HG03342 (cell line): Measurements from ENCODE around the gene ABHD5.
"Not testable (repeated sequence)": the region's sequence is repeated elsewhere in the genome, so short reads cannot be mapped to it uniquely, and the experiment has no call there.

ENCODE experiments used
- ATAC-seq: cut with Tn5 transposase; IDR thresholded peaks from one replicate; pipeline ENCODE4 v1.9.1; 2021; ENCODE audit warnings: mild to moderate bottlenecking, moderate library complexity; ENCODE audit not compliant: unreplicated experiment

ABHD5 gene

DNA sequence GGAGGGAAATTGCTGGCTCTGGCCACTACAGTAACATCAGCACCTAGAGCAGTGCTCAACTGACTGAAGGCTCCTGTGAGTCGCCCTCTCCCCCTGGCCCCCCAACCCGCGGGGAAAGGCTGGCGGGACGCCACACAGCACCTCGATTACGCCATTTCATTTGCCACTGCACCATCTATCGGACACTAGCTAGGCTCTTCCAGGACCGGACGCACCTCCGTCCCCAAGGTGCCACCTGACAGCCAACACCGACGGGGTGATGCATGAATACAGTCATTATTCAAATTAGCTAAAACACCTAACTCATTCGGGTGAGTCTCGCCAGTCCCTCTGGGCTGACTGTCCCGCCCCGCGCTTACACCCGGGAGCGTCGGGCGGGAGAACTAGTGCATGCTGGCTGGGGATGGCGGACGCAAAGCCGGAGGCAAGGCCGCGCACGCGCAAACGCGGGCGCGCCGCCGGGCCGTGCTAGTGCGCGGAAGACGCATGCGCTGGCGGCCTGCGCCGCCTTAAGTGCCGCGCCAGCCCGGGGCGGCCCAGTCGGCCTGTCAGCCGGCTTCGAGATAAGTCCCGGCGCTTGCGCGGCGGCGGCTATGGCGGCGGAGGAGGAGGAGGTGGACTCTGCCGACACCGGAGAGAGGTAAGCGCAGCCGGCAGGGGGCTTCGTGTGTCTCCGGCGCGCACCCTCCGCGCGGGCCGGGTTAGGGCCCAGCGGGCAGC lies at the start of gene ABHD5:
Gene ABHD5 (plus strand): TSS at position 539 of the 720 bp plus-strand sequence. CDS start 55 bp downstream, at position 594.
- peak; percentile 84 for ATAC-seq

DNA sequence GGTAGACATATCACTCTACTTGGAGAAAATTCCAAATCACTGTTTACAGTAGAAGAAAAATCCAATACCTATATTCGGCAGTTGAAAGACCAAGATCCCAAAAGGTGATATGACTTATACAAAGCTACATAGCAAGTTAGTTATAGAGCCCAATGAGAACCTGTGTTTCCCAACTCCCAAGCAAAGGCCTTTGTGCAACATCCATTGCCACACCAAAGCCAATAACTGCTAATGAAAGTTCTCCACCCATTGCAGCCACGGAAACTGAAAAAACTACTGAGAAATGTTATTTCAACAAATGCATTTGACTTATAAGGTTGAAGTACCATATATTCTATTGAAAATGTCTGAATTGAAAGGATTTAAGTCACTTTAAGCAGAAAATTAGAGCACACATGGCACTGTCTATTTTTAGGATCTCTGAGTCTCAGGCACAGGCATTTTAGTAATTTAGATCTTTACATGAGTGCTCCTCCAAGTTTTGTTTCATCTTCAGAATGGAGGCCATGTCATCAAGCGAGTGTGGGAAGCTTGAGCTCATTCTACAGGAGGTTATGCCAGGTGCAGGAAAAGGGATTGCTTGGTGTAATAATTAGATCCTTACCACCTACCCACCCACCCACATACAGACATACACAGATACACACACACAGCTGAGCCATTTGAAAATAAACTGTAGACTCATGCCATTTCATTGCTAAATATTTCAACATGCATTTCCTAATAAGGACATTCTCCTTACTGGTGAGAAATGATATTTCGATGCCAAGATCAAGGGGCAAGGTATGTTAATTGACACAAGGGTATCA lies 49.2 kb upstream of the ABHD5 start:
- no peak for ATAC-seq

DNA sequence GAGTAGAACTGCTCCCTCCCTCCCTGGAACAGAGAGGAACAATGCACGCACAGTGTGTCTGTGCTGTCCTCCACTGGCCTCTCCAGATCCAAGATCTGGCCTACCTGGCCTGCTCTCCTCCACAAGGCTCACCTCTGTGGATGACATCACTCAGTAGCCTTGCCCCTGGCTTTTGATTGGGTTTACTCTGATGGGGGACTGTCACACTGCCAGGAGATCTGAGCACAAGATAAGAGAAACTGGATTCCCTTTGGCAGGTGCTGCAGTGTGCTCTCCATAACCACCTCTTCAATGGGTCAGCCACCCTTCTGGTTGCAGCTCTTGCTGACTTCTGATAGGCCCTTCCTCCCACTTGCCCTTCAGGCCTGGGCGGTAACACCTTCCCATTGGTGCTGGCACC lies 46.3 kb upstream of the ABHD5 start:
- no peak for ATAC-seq

DNA sequence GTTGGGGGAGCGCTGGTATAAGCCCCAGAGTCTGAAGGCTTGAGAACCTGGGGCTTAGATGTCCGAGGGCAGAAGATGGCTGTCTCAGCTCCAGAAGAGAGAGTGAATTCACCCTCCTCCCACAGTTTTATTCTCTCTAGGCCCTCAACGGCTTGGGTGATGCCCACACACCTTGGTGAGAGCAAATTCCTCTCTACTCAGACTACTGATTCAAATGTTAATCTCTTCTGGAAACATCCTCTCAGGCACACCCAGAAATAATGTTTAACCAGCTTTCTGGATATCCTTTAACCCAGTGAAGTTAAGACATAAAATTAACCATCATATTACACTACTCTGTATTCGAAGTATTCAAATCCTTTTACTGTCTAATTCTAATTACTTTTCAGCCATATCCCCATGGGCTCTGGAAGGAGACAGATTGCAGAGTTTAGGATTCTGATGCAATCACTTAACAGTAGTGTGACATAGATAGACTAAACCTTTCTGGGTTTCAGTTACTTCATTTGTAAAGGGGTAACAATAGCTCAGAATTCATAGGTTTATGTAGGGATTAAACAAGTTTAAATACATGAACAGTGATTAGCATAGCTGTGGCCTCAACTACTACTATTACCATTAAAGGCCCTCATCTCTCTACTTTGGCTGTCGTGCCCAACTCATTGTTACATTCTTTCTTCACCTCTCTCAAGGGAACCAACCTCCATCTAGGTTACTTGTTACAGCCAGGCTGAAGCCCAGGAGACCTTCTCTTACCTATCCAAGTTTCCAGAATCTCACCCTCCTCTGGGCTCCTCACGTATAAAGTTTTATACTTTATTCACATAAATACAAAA lies 43.2 kb upstream of the ABHD5 start:
- ATAC-seq = no peak

DNA sequence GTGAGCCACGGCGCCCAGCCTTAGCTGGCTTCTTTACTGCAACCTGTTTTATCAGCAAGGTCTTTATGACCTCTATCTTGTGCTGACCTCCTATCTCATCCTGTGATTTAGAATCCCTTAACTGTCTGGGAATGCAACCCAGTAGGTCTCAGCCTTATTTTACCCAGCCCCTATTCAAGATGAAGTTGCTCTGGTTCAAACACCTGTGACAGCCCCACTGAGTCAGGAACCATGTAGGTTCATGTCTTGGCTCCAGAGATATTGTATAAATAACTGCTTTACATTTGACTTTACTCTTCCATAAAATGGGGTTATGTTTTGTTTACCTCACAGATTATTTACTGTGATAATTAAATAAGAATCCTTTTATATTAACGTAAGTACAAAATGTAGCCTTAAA lies 41.8 kb upstream of the ABHD5 start:
- no peak for ATAC-seq

DNA sequence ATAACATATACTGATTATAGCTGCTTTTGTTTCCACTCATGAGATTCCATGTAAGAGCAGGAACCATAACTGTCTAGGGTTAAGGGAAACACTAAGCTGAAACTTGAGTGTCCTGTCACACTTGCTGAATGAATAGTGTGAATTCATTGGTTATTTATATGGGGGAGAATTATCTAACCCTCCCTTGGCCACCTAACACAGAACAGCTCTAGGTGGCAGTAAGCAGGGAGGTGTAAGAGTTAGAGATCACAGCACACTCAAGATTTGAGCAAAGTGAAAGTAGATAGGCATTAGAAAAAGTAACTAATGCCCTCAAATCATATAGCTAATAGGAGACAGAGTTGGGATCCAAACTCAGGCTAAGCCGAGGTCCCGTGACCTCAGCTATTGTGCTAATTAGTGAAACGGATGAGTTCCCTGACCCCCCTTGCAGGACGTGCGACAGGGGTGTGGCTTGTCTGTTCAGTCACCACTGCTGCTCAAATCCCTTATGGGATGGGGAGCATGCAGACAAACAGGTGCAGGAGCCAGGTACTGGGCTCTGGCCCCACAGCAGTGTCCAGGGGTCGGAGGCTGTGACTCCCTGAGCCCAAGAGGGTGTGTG lies 41.3 kb upstream of the ABHD5 start:
- no peak for ATAC-seq

DNA sequence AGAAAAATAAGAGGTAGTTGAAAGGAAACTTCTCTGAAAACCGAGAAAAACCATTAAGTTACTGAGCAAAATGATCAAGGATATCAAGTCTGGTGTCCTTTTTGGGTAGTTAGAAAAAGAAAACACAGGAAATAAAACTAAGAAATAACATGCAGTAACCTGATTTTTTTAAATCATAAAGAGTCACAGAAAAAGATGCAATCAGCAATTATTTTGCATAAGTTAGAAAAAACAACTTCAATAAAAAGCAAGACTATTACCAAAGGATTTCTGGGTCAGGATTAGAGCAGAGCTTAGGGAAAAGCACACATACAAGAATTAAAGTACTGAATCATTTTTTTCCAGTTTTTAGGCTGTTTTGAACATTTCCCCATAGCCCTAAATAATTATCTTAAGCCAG lies 40.4 kb upstream of the ABHD5 start:
- ATAC-seq = no peak

DNA sequence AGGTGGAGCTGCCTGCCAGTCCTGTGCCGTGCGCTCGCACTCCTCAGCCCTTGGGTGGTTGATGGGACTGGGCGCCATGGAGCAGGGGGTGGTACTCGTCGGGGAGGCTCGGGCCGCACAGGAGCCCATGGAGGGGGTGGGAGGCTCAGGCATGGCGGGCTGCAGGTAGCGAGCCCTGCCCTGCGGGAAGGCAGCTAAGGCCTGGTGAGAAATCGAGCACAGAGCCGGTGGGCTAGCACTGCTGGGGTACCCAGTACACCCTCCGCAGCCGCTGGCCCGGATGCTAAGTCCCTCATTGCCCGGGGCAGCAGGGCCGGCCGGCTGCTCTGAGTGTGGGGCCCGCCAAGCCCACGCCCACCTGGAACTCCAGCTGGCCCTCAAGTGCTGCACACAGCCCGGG lies 34.3 kb upstream of the ABHD5 start:
- not testable (repeated sequence) for ATAC-seq

DNA sequence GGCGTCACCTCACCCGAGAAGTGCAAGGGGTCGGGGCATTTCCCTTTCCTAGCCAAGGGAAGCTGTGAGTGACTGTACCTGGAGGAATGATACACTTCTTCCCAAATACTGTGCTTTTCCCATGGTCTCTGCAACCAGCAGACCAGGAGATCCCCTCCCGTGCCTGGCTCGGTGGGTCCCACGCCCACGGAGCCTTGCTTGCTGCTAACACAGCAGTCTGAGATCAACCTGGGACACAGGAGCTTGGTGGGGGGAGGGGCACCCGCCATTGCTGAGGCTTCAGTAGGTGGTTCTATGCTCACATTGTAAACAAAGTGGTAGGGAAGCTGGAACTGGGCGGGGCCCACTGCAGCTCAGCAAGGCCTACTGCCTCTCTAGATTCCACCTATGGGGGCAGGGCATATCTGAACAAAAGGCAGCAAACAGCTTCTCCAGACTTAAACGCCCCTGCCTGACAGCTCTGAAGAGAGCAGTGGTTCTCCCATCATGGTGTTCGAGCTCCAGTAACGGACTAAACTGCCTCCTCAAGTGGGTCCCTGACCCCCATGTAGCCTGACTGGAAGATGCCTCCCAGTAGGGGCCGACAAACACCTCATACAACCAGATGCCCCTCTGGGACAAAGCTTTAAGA lies 31.4 kb upstream of the ABHD5 start:
- no peak for ATAC-seq

DNA sequence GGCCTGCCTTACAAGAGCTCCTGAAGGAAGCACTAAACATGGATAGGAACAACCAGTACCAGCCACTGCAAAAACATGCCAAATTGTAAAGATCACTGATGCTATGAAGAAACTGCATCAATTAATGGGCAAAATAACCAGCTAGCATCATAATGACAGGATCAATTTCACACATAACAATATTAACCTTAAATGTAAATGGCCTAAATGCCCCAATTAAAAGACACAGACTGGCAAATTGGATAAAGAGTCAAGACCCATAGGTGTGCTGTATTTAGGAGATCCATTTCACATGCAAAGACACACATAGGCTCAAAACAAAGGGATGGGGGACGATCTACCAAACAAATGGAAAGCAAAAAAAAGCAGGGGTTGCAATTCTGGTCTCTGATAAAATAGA lies 29.4 kb upstream of the ABHD5 start:
- not testable (repeated sequence) for ATAC-seq

DNA sequence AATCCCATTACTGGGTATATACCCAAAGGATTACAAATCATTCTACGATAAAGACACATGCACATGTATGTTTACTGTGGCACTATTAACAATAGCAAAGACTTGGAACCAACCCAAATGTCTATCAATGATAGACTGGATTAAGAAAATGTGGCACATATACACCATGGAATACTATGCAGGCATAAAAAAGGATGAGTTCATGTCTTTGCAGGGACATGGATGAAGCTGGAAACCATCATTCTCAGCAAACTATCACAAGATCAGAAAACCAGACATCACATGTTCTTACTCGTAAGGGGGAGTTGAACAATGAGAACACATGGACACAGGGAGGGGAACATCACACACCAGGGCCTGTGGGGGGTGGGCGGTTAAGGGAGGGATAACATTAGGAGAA lies 25.7 kb upstream of the ABHD5 start:
- not testable (repeated sequence) for ATAC-seq

DNA sequence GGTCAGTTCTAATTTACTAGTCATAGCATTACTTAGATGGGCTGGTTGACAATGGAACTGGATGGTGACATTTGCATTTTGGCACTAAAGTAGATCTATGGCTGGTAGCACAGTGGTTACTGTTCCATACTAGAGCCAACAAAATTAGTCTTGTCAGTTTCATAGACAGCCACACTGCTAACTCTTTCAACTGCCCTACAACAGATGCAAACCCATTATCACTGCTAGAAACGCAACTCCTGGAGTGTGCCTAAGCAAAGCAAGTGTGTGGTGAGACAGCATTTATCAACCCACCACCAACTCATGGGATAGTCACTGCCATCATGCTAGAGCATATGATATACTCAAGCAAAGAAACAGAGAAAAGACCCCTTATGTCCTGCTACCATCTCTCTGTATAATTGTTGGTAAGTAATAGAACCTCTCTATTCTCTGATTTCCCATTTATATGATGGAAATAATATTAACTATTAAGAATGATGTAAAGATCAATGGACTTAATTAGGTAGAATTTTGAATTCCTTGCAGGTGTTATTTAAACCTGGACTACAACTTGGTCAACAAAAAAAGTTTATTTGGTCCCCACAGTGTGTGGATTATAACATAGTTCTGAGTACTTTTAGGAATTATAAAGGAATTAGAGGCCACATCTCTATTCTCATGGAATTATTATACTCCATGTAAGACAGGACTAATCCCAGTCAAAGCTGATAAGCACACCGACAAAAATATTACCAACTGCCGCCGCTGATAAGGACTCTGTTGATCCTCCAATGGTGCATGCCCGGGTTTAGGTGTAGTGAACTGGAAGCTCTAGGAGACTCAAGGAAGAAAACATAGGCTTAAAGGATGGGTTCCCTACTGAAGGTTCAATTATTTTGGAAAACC lies 19.9 kb upstream of the ABHD5 start:
- no peak for ATAC-seq

DNA sequence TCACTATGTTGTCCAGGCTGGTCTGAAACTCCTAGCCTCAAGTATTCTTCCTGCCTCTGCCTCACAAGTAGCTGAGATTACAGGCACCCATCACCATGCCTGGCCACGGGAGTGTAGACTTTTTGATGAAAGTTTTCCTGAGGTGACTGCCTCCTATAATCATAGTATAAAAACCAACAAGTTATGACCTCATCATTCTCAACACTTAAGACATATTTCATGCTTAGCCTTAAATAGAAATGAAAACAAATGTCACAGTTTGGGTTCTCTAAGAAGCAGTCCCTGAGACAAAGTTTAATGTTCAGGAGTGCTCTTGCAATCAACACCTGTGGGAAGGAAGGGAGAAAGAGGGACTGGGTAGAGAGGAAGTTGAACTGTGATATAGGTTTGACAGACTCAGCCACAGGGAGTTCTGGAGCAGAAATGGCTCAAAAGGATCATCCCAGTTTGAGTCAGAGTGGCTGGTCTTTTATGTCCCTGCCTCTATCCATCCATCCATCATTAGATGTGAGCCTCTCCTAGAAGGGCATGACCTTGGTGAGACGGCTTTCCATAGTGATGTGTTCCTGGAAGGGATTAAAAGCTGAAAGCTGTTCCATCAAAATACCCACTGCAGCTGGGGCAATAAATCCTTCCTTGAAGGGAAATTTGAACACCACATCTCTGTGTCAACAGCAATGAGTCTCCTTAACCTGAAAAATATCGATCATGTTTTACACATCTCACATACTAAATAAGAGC lies 16.2 kb upstream of the ABHD5 start:
- no peak for ATAC-seq

DNA sequence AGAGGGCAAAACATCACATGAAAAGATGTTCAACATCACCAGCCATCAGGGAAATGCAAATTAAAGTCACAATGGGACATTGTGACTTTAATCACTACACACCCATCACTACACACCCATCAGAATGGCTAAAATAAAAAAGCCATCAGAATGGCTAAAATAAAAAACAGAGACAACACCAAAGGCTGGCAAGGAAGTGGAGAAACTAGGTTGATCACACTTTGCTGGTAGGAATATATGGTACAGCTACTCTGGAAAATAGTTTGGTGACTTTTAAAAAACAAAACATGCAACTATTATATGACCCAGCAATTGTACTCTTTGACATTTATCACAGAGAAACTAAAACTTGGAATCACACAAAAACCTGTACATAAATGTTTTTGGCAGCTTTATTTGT lies 15.1 kb upstream of the ABHD5 start:
- ATAC-seq = no peak

DNA sequence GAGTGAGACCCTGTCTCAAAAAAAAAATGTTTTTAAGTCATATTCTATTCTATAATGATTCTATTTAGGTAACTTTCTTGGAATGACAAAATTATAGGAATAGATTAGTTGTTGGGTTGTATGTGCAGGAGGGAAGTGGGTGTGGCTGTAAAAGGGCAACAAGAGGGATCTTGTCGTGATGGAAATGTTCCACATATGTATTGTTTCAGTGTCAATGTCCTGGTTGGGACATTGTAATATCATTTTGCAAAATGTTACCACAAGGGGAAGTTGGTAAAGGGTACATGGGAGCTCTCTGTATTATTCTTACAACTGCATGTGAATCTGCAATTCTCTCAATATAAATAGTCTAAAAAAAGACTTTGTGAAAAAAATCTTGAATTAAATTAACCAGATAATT lies 14.3 kb upstream of the ABHD5 start:
- ATAC-seq = no peak

DNA sequence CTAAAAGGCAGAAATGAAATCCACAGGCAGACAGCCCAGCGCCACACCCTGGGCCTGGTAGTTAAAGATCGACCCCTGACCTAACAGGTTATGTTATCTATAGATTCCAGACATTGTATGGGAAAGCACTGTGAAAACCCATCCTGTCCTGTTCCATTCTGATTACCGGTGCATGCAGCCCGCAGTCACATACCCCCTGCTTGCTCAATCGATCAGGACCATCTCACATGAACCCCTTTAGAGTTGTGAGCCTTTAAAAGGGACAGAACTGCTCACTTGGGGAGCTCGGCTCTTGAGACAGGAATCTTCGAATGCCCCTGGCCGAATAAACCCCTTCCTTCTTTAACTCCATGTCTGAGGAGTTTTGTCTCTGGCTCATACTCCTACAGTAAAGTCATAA lies 12.4 kb upstream of the ABHD5 start:
- ATAC-seq = not testable (repeated sequence)

DNA sequence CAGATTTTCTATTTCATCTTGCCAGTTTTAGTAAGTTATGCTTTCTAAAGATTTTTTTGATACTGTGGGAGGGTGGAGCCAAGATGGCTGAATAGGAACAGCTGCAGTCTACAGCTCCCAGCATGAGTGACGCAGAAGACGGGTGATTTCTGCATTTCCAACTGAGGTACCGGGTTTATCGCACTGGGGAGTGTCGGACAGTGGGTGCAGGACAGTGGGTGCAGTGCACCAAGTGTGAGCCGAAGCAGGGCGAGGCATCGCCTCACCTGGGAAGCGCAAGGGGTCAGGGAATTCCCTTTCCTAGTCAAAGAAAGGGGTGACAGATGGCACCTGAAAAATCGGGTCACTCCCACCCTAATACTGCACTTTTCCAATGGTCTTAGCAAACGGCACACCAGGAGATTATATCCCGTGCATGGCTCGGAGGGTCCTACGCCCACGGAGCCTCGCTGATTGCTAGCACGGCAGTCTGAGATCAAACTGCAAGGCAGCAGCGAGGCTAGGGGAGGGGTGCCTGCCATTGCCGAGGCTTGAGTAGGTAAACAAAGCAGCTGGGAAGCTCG lies 11.8 kb upstream of the ABHD5 start:
- not testable (repeated sequence) for ATAC-seq

DNA sequence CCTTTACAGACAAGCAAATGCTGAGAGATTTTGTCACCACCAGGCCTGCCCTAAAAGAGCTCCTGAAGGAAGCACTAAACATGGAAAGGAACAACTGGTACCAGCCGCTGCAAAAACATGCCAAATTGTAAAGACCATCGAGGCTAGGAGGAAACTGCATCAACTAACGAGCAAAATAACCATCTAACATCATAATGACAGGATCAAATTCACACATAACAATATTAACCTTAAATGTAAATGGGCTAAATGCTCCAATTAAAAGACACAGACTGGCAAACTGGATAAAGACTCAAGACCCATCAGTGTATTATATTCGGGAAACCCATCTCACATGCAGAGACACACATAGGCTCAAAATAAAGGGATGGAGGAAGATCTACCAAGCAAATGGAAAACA lies 9.9 kb upstream of the ABHD5 start:
- not testable (repeated sequence) for ATAC-seq

DNA sequence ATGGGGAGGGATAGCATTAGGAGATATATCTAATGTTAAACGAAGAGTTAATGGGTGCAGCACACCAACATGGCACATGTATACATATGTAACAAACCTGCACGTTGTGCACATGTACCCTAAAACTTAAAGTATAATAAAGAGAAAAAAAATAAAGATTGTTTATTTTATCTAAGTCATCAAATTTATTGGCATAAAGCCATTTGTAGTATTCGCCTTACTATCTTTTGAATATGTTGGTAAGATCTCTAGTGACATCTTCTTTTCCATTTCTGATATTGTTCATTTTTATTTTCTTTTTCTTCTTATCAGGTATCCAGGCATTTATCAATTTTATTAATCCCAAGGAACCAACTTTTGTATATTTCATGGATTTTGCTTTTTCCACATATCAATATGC lies 5.8 kb upstream of the ABHD5 start:
- no peak for ATAC-seq
